ENCODE results near the gene GLE1. TPM values are rescaled to one million over a fixed set of nuclear protein-coding genes. Genes with fewer than 3 reads are reported as not detected.

The GLE1 gene
- total RNA-seq, 2 experiments from 2014 or later = 8.0 to 8.4 TPM

- POLR2A ChIA-PET = interaction anchor here (1.2 kb wide), 1 partner anchor 57 kb away, joined by 3 read pairs; the partner anchor contains the start of gene SPTAN1
These were observed 8.6 kb upstream of the GLE1 start for GRCh38 chr9:128495804-128496417.

GRCh38 chr9:128497824-128498610 lies 6.5 kb upstream of the GLE1 start:
- ChIA-PET CTCF (interaction anchor here (0.6 to 1.5 kb wide), 2 partner anchors 16 to 53 kb away, joined by 3 read pairs; no protein-coding TSS in a partner anchor), POLR2A (no interaction called here)
- Mint-ChIP-seq H3K36me3 (ENCODE audit: low read depth) (peaks cover 61% of the 10 kb centered on the region), H3K4me3 (no peak overlapping the region), H3K4me1 (ENCODE audit: low read depth) (peaks cover 13% of the 10 kb centered on the region), H3K27ac (no peak overlapping the region), H3K27me3 (no peaks in the 10 kb centered on the region), H3K9me3 (no peaks in the 10 kb centered on the region)
- intact Hi-C loops (cut with DNase I, micrococcal nuclease) = no loop called here
- Histone ChIP-seq H3K27ac (ENCODE audit: low read depth in 1 of 2, low read length in 2 of 2) (no peak overlapping the region), H3K4me1 (ENCODE audit: insufficient read depth, low read length) (peaks cover 7% of the 10 kb centered on the region), H3K9me3 (ENCODE audit: control insufficient read depth in 1 of 2, insufficient read depth in 1 of 2, low read length in 2 of 2) (no peaks in the 10 kb centered on the region), H3K27me3 (ENCODE audit: control insufficient read depth in 1 of 2, insufficient read depth in 2 of 2, low read length in 2 of 2) (no peaks in the 10 kb centered on the region), H3K4me3 (ENCODE audit: low read length) (no peak overlapping the region), H3K36me3 (ENCODE audit: insufficient read depth, low read length) (peaks cover 69% of the 10 kb centered on the region)
- TF ChIP-seq CTCF (IDR thresholded peaks at IDR 0.05) = no peak
- ATAC-seq (ENCODE audit: poor library complexity) (no peak), DNase-seq (no peak)

More at GRCh38 chr9:128495804-128496417, 8.6 kb upstream of the GLE1 start:
- Histone ChIP-seq H3K27ac (ENCODE audit: low read depth in 1 of 2, low read length in 2 of 2) (no peak overlapping the region), H3K36me3 (ENCODE audit: insufficient read depth, low read length) (peaks cover 74% of the 10 kb centered on the region), H3K4me1 (ENCODE audit: insufficient read depth, low read length) (peaks cover 7% of the 10 kb centered on the region), H3K27me3 (ENCODE audit: control insufficient read depth in 1 of 2, insufficient read depth in 2 of 2, low read length in 2 of 2) (no peaks in the 10 kb centered on the region), H3K4me3 (ENCODE audit: low read length) (no peak overlapping the region), H3K9me3 (ENCODE audit: control insufficient read depth in 1 of 2, insufficient read depth in 1 of 2, low read length in 2 of 2) (no peaks in the 10 kb centered on the region)
- TF ChIP-seq CTCF (IDR thresholded peaks at IDR 0.05) = no peak
- H3K4me3 Mint-ChIP-seq = no peak overlapping the region
- no peaks in the 10 kb centered on the region for H3K9me3 Mint-ChIP-seq
- CTCF ChIA-PET = no interaction called here
- intact Hi-C loops (cut with DNase I, micrococcal nuclease) = no loop called here
- no peaks in the 10 kb centered on the region for H3K27me3 Mint-ChIP-seq
- ATAC-seq (ENCODE audit: poor library complexity) = no peak
- no peak for DNase-seq
- H3K4me1 Mint-ChIP-seq (ENCODE audit: low read depth) = peaks cover 13% of the 10 kb centered on the region
- H3K27ac Mint-ChIP-seq = peak overlapping the region; percentile 52
- peaks cover 66% of the 10 kb centered on the region for H3K36me3 Mint-ChIP-seq (ENCODE audit: low read depth)

DNA sequence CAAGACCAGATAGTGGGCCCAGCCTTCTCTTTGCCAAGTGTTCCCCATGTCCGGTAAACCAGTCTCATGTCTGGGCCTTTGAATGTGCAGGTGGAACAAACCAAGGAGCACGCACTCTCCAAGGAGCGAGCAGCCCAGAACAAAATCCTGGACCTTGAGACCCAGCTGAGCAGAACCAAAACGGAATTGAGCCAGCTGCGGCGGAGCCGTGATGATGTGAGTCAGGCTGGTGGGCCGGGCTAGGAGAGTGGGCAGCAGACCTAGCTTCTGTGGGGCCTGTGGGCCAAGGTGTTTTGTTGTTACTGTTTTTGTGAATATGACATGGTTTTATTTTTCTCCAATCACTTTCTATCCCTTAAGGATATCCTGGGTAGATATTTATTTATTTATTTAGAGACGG lies 5.6 kb upstream of the GLE1 start:
- Mint-ChIP-seq H3K27ac (no peak overlapping the region), H3K9me3 (no peaks in the 10 kb centered on the region), H3K4me1 (ENCODE audit: low read depth) (peaks cover 17% of the 10 kb centered on the region), H3K27me3 (no peaks in the 10 kb centered on the region), H3K36me3 (ENCODE audit: low read depth) (peaks cover 55% of the 10 kb centered on the region), H3K4me3 (no peak overlapping the region)
- H3K27me3 ChIP-seq (ENCODE audit: control insufficient read depth in 1 of 2, insufficient read depth in 2 of 2, low read length in 2 of 2) = no peaks in the 10 kb centered on the region
- no peak overlapping the region for H3K4me3 ChIP-seq (ENCODE audit: low read length)
- ATAC-seq (ENCODE audit: poor library complexity) (no peak), DNase-seq (no peak)
- intact Hi-C loops (cut with DNase I, micrococcal nuclease) = no loop called here
- ChIA-PET POLR2A (no interaction called here), CTCF (interaction anchor here (1.5 kb wide), 1 partner anchor 52 kb away, joined by 3 read pairs; no protein-coding TSS in a partner anchor)
- peaks cover 63% of the 10 kb centered on the region for H3K36me3 ChIP-seq (ENCODE audit: insufficient read depth, low read length)
- TF ChIP-seq CTCF (IDR thresholded peaks at IDR 0.05) = no peak
- peaks cover 10% of the 10 kb centered on the region for H3K4me1 ChIP-seq (ENCODE audit: insufficient read depth, low read length)
- no peak overlapping the region for H3K27ac ChIP-seq (ENCODE audit: low read depth in 1 of 2, low read length in 2 of 2)
- H3K9me3 ChIP-seq (ENCODE audit: control insufficient read depth in 1 of 2, insufficient read depth in 1 of 2, low read length in 2 of 2) = no peaks in the 10 kb centered on the region

Measured in CD4-positive, alpha-beta T cell (primary cell).